ENCODE data around the gene MMP28.

The MMP28 gene

DNA sequence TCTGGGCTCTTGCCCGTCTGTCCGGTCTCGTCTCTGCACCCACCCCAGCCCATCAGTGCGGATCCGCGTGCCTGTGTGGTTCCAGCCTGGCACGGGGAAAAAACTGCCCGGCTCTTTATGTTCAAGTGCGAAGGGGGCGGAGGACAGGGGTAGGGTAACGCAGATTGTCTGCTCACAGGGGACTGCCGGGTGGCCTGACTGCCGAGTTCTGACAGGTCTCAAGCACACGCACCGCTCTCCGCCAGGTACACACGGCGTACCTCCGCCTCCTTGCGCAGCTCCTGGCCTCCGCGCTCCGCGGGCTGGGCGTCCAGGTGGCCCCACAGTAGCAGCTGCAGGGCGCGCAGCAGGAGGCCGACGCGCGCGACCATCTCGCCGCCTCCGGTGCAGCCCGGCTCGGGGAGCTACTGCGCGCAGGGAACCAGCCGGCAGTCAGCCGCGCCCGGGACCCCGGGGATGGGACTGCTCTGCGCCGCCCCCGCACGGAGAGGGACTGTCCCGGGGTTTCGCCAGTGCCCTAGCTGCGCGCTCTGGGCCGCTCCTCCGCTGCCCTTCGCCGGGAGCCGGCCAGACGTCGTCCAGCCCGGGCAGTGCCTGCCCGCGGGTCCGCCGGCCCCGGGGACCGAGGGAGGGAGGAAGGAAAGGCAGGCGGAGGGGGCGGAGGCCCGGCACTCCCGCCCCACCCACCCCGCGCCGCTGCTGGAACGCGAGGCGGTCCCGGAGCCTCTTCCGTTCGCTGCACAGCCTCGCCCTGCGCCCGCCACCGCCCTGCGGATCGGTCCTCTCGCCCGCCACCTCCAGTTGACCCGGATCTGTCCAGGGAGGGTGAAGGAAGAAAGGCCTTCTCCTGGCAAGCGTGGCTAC is at the start of gene MMP28:
MMP28 (minus strand) TSS at position 635 of the 864 bp plus-strand sequence; CDS start at position 371, 264 bp downstream.
- no peak for DNase-seq (ENCODE audit: low read depth)

- no peak for DNase-seq (ENCODE audit: low read depth)
Measured at GRCh38 chr17:35844547-35844946, 49.1 kb upstream of the MMP28 start.

GRCh38 chr17:35843698-35844097 is 48.3 kb upstream of the MMP28 start:
- DNase-seq (ENCODE audit: low read depth), result no peak

GRCh38 chr17:35842239-35842638 is 46.8 kb upstream of the MMP28 start:
- no peak for DNase-seq (ENCODE audit: low read depth)

DNA sequence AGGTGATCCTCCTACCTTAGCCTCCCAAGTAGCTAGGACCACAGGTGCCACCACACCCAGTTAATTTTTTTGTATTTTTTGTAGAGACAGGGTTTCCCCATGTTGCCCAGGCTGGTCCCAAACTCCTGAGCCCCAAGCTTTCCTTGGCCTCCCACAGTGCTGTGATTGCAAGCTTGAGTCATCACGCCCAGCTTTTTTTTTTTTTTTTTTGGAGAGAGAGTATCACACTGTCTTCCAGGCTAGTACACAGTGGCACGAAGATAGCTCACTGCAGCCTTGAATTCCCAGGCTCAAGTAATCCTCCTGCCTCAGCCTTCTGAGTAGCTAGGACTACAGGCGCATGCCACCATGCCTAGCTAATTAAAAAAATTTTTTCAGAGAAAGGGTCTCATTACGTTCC is 46.1 kb upstream of the MMP28 start:
- DNase-seq (ENCODE audit: low read depth), result no peak

DNA sequence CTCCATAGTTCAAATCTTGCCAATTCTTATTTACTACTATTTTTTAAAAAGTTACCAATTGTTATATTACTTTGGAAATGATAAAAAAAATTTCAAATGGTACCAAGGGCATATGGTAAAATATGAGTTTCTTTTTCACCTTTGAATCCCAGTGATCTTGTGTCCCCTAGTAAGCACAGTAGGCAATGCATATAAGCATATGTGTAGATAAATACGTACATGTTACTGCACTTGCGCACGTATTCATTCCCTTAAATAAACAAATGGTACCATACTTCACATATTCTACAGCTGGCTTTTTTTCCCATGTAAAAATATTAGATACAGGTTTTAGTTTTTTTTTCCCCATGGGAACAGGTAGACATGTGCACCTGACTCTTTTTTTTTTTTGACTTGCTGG is 45.7 kb upstream of the MMP28 start:
- DNase-seq (ENCODE audit: low read depth), result no peak

DNA sequence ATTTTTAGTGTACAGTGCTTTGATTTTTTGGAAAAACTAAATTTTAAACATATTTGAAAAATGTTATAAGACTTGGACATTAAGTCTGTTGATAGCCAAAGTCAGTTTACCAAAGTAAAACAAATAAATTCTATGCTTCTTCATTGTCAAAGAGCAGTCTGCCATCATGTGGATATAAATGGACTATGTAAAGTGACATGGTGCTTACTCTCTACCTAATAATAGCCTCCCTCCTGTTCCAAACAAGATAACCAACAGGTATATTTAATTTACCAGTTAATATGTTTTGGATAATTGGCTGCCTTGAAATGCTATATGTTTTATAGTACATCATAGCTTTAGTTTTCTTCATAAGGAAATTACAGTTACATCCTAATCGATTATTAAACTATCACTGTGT is 29.8 kb upstream of the MMP28 start:
- no peak for DNase-seq (ENCODE audit: low read depth)

GRCh38 chr17:35821308-35821707 is 25.9 kb upstream of the MMP28 start:
- DNase-seq (ENCODE audit: low read depth), result no peak

GRCh38 chr17:35819455-35819854 is 24.0 kb upstream of the MMP28 start:
- no peak for DNase-seq (ENCODE audit: low read depth)

DNA sequence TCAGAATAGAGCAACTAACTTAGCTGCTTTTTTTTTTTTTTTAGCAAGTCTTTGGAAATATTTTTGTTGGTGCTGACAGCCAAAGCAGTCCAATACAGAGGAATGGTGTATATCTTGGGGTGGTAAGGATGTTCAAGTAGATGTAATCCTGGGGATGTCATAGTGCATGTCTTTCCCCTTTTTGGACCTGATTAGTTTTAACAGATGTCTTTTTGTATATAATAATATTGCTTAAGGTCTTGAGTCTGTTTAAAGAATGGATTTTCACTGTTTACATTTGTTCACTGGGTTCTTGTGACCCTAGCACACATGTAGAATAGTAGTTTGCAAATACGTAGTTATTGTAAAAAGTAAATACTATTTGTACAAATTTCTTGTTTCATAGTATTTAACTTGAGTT is 21.8 kb upstream of the MMP28 start:
- DNase-seq (ENCODE audit: low read depth), result no peak

GRCh38 chr17:35816723-35817122 is 21.3 kb upstream of the MMP28 start:
- no peak for DNase-seq (ENCODE audit: low read depth)

DNA sequence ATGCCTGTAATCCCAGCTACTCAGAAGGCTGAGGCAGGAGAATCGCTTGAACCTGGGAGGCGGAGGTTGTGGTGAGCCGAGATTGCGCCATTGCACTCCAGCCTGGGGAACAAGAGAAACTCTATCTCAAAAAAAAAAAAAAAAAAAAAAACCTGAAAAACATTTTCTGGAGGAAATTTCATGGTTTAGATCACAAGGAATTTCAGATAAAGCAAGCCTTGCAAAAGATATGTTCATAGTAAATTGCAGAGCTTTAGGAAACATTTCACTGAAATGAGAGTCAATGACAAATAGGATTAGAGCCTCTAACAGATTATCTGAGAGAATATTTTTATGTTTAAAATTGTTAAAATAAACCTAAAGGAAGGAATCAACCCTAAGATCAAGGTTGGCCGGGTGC is 17.0 kb upstream of the MMP28 start:
- DNase-seq (ENCODE audit: low read depth), result no peak

GRCh38 chr17:35811759-35812158 is 16.3 kb upstream of the MMP28 start:
- no peak for DNase-seq (ENCODE audit: low read depth)

- no peak for DNase-seq (ENCODE audit: low read depth)
Measured at GRCh38 chr17:35809855-35810461, 14.5 kb upstream of the MMP28 start.

- peak; percentile 93 for DNase-seq (ENCODE audit: low read depth)
Measured at GRCh38 chr17:35808962-35809854, 13.8 kb upstream of the MMP28 start, which contains the start of gene TAF15. TAF15 (plus strand) TSS chr17:35809484; CDS start chr17:35809570, 86 bp downstream.

- DNase-seq (ENCODE audit: low read depth), result no peak
Measured at GRCh38 chr17:35808240-35808961, 13.0 kb upstream of the MMP28 start.

DNA sequence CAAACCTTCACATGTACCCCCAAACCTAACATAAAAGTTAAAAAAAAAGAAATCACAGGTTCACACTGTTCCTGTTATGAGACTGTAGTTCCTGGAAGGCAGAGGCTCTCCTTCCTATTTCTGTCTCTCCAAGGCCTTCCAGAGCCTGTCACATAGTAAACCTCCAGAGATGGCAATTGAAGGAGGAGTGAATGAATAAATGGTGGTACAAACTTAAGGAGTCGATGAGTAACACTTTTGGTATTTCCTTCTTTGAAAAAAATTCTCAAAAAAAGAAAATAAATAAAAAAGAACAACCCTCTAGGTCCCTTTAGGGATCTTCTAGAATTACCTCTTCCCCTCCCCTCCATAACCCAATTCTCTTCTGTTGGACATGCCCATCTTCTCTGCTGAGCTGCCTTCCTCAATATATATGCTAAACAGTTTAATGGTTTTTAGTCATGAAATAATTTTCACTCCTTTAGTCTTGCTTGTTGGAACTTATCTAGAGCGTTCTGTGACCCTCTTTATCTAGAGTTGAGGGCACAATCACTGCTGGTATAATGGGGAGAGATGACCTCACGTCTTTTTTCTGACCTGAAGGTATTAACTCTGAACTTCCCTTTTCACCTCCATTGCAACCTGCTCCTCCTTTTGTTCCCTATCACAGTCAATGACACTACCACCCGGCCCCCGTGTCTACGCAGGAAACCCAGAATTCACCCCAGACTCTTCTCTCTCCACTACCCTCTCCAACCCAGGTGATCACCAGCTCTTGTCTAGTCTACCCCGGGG is 12.1 kb upstream of the MMP28 start:
- DNase-seq (ENCODE audit: low read depth), result no peak

DNA sequence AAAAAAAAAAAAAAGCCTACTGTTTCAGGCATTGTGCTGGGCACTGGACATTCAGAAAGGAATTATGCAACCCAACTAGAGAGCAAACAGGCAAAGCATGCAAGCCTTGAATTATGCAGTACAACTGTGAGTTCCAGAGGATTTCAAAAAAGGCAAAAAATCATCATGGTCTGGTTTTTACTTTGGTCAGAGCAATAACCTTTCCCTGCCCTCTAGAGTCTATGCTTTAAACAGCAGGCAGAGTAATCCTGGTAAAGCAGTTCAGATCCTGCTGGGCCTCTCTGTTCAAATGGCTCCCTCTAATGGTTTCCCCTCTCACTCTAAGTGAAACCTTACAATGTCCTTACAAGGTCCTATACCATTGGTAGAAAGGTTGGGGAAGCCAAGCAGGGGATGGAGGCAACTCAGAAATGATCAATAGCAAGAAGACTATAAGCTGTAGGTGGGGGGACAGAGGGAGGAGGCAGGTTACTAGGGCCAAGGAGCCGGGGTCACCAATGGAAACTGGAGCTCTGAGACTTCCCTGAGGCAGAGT is 9.3 kb upstream of the MMP28 start:
- no peak for DNase-seq (ENCODE audit: low read depth)

- no peak for DNase-seq (ENCODE audit: low read depth)
Measured at GRCh38 chr17:35801583-35802224, 6.3 kb upstream of the MMP28 start.

GRCh38 chr17:35799942-35800341 is 4.5 kb upstream of the MMP28 start:
- DNase-seq (ENCODE audit: low read depth), result no peak

Measured in activated gamma-delta T cell treated with anti-CD3 and anti-CD28 coated beads, Interleukin-2, amount 50 U/mL, for 16 hours (primary cell).